Inflammatory macrophage treated with lipopolysaccharide for 4 hours (primary cell): Measurements from ENCODE around the gene KDM4B.
A peak's percentile ranks its signal among the peaks of the same experiment; 100 is the strongest.

Experiments
- DNase-seq: peaks from one replicate; pipeline ENCODE4 v3.0.0-alpha.2; 2020

KDM4B gene

DNA sequence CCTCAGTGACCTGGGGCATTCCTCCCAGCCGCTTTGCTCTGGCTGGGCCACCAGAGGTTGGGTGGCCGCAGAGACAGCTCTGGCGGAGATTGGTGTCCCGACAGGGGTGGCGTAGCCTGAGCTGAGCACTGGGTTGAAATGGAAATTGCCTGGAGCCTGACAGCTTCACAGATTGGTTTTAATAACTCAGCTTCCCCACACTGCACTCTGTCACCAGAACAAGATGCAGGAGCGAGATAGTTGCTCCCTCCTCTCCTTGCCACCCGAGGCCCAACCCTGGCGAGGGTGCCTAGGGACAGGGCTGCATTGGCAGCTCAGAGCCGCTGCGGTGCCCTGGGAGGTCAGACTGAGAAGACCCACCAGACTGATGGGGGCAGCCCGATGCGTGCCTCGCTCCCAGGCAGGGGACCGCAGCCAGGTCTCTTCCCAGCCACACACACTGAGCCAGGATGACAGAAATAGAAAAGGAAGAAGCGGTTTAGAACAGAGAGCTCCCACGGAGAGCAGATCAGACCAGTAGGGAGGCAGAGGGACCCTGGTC is 84.1 kb downstream of the KDM4B start:
- no peak for DNase-seq

DNA sequence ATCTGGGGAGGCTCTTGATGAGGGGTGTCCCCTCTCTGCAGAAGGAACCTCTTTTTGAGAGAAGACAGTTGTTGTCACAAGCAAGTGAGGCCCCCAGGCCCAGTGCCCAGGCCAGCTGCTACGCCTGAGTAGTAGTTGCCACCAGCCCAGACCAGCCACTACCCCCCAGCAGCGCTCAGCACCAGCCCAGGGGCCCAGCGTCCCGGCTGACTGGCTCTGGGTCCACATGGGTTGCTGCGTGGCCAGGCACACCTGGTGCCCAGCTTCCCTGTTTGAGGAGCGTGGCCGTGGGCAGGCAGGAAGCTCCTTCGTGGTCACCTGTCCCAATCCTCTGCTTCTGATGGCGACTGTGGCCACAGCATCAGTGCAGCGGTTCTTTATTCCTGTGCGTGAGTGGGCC is 84.7 kb downstream of the KDM4B start:
- no peak for DNase-seq

DNA sequence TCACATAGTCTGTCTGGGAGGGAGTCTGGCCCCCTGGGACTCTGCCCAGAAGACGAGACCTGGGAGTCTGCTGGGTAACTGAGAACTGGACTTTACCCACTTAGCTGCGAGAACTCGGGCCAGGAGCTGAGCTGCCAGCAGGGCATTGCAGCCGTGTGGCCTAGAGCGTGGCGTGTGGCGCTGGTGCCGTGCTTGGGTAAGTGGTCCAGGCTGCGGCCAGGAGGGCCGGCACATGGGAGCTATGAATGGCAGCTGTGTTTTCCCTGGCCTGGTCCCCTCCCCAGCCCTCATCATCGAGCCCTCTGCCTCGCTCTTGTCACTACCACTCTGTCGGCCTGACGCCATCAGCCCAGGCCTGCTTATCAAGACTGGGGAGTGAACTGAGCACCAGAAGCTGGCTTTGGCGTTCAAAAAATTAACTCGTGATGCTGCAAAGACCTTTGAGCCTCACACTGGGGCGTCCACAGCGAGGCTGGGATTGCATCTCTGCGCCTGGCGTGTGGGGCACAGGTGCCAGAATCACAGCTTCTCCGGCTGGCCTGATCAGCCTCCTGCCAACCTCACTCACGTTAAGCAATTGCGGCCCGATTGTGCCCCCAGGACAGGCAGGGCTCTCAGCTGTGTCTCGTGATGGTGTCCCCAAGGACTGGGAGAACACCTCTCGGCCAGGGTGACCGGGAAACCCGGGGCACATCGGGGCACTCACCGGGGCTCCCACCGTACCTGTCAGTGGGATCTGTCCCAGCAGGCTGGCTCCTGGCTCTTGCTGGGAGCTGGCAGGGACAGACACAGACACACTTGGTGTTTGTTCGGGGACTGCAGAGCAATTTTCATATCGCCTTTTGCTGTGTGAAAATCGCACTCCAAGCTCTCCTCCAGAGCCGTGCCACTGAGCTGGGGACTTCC is 85.9 kb downstream of the KDM4B start:
- DNase-seq: no peak

DNA sequence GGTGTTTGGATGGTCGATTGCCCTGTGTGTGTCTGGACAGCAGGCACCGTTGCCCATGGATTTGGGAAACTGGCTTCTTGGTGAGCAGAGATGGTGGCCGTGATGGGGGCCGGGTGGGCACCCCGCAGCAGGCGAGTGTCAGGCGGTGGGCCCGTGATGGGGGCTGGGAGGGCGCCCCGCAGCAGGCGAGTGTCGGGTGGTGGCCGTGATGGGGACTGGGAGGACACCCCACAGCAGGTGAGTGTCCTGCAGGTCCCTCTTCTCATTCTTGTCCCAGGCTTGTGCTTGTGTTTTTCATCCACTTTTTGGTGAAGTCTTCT is 86.5 kb downstream of the KDM4B start:
- no peak for DNase-seq

DNA sequence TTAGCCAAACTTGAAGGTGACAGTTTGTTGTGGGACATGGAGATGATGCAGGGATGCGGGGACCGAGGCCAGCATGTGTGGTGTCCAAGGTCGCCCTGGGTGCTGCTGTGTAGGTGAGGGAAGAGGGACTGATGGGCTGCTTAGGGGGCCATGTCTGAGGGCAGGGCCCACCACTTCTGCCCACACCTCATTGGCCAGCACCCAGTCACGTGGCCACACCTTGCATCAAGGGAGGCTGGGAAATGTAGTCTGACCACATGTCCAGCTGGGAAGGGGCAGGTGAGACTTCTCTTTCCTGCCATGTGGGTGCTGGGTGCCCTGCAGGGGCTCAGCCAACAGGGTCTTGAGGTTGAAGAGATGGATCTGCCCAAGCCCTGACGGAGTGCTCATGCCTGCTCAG is 88.9 kb downstream of the KDM4B start:
- no peak for DNase-seq

DNA sequence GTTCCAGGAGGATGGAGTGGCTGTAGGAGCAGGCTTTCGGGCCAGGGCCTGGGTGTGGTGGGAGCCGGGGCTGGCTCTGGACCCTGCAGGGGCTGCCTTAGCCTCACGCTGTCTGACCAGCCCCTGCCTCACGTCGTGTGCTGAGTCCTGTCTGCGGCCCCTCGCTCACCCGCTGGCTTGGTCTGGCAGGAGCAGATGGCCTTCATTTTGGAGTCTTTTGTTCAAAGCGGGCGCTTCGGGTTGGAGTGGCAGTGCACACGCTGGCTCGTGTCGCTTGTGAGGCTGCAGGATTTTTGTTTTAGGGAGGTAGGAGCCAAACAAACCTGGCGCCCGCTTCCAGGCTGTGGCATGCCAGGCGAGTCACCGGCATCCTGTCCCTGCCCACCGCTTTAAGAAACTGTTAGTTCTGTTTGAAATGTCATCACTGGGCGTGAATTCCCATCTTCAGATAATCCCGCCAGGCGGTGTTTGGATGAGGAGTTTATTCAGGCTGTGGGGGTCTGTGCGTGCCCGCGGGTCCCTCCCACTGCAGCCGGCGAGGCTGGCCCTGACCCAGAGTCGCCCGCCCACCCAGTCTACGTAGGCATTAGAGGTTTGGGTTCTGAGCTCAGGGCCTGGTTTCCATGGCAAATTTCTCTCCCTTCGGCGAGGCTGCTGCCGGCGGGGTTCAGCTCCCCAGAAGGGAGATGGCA is 89.8 kb downstream of the KDM4B start:
- DNase-seq: no peak

DNA sequence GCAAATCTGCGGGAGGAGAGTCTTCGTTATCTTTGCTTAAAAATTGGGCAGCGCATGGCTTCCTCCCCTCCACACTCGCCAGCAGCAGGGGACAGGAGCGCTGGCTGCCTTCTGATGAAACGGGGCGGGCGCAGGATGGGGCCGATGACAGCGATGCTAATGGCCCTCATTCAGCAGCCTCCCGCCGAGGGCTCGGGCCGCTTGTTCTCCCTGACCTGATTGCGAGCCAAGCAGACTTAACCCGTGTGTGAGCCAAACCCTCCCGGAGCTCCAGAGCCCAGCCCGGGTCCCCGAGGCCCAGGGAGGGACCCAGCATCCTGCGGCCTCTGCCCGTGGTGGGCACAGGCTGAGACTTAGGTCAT is 90.3 kb downstream of the KDM4B start:
- no peak for DNase-seq

DNA sequence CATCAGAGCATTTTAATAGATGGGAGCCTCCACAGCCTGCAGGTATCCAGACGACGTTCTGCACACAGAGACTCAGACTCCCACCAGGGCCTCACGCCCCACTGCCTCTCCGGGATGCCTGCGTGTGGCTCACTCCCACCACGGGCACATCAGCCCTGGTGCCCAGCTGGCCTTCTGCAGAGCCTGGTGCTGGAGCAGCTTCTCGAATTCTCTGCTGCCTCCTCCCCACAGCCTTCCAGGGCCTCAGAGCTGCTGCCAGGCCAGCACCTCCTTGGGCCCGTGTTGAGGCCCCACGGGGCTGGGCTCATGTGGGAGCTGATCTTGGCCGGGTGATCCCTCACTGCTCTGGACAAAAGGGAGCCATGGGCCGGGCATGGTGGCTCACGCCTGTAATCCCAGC is 90.9 kb downstream of the KDM4B start:
- DNase-seq: no peak

DNA sequence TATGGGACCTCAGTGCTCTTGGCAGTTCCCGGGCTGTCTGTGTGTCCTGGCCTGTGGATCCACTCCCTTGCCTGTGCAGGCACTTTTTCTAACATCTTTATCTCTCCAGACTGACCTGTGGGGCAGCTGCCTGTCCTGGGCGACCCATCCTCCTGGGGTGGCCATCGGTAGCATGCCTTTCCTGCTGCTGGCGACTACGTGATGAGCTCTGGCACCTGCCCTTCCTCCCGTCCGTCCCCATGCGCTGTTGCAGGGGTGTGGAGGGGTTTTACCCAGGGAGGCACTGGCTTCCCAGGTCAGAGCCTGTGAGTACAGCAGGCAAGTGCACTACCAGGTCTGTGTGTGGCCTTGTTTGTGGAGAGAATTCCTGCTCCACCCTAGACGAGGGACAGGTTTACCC is 93.3 kb downstream of the KDM4B start:
- no peak for DNase-seq

DNA sequence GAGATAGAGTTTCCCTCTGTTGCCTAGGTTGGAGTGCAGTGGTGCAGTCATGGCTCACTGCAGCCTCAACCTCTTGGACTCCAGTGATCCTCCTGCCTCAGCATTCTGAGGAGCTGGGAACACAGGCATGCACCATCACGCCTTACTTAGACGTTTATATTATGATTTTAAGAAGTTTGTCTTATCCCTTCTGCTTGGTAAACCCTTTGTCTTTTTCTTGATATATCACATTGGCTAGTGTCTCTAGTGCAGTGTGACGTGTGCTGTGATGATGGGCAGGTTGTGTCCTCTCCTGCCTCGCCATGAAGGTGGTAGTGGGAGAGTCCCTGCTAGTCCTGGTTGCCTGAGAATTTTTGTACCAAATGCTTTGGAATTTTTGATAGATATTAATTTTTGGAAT is 93.9 kb downstream of the KDM4B start:
- no peak for DNase-seq

DNA sequence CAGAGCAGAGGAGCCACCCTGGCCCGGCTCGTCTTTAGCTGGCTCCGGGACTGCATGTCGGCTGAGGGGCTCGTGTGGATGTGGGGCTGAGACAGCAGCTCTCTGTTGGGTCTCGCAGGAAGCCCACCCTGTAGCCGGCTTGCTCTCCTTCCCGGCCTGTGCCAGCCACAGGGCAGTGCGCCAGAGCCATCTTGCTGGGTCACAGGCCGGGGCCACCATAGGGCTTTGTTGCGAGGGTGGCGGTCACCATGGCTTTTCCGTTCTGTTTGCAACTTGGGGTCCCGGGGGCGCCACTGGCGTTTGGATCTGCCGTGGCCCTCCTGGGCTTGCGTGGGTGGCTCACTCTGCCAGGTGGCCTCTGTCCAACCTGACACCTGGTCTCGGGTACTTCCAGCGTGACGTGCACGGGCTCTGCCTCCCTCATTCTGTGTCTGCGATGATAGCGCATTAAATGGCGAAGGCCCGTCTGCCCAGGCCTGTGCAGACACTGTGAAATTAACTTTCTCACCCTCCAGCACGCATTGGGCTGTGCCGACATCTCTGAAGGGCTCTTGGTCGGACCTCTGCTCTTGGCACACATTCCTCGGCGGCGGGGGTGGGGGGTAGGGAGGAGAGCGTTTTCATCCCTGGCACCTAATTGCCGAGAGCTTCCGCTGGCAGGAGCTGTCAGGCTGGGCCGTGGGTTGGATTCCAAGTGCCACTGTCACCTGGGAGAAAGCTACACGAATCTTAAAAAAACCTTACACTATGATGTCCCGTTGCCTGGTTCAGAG is 95.1 kb downstream of the KDM4B start:
- DNase-seq: no peak

DNA sequence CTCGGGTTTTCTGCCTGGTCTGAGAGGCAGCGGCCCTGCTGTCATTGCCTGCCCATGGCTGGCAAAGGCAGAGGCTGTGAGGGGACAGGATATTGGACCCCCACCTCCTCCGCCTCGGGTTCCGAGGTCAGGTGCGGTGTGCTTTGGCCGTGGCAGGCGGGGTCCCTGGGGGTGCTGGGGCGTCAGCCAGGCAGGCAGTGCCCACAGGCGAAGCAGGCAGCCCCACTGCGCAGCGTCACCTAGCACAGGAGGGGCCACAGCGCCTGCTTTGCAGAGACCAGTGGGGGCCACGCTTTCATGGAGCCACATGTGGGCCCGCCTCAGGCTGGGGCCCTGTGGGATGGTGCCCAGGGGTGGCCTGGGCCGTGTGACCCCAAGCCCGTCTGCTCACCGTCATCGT is 96.0 kb downstream of the KDM4B start:
- no peak for DNase-seq

DNA sequence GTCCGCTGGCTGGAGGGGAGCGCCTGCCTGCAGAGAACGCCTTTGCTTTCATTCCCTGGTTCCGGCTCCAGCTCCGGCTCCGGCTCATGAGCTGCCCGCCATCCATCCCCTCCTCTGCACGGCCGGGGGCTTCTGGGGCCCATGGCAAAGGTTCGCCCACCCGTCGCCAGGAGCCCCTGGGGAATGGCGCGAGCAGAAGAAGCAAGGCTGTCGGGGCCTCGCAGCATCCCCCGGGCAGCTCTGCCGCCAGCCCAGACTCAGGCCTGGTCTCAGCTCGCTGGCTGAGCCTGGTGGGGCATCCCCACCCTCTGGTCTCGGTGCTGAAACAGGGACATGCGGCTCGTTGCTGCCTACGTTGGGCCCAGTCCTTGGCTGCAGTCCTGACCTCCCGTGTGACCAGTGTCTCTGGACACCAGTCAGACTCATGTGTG is 96.8 kb downstream of the KDM4B start:
- no peak for DNase-seq

DNA sequence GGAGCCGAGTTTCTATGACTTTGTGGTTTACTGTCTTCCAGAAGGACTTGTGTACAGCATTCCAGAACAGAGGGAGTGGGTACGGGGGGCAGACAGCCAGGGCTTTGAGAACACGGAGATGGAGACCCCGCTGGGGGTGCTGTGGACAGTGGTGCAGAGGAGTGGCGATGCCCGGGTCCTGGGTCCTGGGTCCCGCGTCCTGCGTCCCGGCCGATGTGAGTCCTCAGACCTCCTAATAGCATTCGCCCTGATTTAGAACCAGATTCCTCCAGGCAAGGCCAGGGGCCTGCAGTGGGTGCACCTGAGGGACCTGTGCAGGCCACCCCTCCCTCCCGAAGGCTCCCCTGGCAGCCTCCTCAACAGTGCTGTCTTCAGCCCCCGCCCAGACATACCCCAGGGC is 97.9 kb downstream of the KDM4B start:
- DNase-seq: no peak

DNA sequence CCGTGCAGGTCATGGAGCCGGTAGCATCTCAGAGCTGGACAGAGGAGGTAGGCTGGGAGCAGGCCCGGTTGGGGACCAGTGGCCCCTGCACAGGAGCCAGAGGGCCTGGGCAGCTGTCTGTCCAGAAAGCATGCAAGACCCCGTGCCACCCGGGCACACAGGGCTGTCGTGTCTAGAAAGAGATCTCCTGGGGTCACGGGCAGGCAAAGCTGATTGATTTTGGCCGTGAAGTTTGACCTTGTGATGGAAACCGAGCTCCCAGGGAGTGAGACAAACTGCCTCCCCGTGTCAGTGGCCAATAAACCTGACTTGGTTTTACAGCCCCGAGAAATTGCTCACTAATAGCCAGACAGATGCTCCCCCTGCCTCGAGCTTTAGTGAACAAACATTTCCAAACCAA is 98.8 kb downstream of the KDM4B start:
- no peak for DNase-seq

DNA sequence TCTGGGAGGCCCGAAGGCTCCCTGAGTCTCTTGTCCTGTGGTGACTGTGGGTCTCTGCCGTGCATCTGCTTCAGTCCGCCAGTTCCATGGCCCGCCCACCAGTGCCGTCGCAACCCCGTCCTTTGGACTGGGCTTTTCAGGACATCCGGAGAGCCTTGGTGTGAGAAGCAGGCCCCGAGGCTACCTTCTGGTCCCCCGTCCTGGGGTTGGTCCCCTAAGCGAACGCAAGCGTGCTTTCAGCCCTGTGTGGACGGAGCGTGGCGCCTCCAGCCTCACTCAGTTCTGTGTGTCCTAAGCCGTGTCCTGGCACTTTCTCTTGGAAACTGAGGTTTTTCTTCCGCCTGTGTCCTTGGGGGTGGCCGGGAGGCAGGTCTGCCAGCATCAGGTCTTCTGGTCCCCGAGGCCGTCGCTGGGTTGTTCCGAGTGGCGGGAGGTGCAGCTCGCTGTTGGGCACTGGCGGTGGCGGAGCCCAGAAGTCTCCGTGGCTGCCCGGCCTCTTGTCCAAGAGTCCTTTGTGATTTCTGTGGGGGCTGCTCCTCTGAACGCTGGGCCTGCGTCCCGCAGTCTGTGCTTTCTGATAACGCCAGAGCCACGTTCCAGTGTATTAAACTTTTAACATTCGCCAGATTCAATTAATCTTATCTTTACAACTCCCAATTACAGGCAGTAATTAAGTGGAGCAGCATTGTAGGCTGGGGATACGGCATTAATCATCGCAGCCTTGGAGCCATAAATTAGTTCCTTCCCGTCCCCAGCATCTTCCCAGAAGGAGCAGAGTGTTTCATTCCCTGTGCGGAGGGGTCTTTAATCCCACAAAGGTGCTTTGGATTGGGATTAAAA is 99.5 kb downstream of the KDM4B start:
- no peak for DNase-seq

DNA sequence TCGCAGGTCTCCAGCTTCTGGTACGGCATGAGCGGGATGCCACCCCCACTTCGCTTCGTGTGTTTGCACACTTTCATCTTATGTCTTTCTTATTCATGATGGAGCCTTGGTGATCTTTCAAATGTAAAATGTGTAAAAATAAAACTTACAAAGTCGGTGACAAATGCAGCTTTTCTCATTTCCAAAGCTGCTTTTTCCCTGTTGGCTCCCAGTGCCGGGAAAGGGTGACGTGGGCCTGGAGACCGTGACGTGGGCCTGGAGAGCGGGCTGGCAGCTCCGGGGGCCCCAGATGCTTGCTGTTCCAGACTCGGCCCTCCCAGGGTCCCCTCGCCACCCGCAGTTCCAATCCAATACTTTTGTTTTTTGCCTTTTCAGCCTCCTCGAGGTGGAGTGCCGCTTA is 101.4 kb downstream of the KDM4B start:
- no peak for DNase-seq

DNA sequence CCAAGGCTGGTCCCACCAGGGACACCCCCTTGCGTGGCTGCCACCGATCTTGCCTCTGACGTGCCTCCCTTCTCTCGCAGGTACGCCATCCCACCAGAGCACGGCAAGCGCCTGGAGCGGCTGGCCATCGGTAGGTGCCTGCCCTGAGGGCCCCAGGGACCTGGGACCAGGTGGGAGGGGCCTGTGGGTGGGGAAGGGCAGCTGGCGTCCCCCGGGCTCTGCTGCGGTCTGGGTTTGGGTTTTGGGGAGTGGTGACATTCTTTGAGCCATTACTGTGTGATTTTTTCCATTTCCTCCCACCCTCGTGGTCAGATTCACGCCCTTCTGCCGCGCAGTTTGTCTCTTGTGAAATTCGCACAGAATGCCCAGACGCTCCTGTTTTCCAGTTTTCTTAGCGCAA is 102.0 kb downstream of the KDM4B start:
- DNase-seq: no peak

DNA sequence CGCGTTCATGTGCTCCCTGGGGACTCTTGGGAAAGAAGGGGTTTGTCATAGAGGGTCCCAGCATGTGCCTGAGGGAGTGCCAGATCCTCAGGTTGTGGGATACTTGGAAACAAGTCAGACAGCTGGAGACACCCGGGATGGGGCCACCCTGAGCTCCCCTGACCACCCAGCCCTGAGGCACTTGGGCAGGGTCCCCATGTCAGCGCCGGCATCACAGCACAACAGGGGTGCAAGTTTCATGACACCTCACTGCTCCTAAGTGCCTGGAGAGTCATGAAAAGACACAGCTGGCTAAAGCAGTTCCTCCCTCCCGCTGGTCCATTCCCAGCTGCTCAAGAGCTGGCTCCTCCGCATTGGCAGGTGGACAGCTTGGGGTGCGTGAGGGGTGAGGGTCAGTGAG is 102.7 kb downstream of the KDM4B start:
- DNase-seq: no peak

DNA sequence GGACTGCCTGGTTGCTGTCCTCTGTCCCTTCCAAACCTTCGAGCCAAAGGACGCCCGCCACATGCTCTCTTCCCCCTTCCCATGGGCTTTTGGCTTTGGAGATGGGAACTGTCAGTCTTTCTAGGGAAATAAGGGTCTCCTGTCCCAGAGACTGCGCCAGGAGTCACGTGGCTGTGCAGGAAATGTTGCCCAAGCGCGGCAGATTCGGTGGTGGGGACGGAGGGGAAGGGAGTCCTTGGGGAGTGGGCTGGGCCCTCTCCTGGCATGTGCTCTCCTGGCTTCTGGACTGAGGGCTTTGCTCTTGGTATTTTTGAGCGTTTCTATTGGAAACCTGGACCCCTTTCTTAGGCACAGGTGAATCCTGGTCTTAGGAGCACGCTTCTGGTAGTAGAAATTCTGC is 103.2 kb downstream of the KDM4B start:
- no peak for DNase-seq

DNA sequence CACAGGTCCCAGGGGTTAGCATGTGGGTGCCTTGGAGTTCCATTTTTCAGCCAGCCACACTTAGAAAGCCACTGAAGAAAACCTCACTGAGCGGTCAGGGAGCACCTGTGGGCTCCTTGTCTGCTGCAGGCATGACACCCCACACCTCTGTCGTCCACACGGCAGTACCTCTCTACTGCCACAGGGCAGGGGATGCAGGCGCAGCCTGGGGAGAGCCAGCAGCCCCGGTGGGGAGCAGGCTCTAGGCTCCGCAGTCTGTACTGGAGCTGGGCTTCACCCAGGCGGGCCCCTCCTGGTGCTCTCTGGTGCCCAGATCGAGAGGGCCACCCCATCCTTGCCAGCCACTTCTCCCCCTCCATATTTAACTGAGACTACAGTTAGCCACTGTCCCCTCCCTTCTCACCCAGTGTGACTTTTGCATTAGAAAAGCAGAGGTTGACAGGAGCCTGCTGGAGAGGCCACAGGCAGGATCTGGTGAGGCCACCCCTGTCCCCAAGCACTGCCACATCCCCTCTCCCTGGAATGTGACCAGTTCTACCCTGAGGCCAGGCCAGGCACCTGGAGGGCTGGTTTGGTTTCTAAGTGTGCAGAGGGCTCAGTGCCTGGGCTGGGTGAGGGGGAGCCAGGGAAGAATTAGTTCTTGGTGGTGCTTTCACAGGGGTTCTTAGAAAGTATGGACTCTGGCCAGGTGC is 104.4 kb downstream of the KDM4B start:
- DNase-seq: no peak

DNA sequence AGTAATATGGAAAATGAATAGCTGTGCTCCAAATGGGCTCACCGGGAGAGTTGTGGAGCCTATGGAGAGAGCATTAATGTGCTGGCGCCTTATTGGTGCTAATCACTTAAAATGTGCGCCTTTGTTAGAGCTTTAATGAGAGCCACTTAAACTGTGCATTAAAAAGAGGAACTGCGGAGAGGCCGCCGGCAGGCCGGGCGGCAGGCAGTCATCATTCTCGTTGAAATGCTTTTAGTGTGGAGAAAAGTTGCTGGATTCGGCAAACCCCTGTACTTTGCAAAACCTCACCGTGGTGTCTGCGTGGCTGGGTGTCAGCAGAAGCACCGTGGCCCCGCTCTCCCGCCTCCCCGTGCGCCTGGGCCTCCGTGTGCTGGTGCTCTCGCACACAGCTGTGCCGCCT is 105.5 kb downstream of the KDM4B start:
- DNase-seq: peak; percentile 11
